A549 (cell line): ENCODE measurements around the gene CLDN7.
A peak's percentile ranks its signal among the peaks of the same experiment; 100 is the strongest.

Experiments used
- CHD4 ChIP-seq: fragments of 200-600 bp; sonication (generic); IDR thresholded peaks from 2 replicates; pipeline ENCODE4 v1.6.1; 2016; ENCODE audit warnings: antibody characterized with exemption, mild to moderate bottlenecking, borderline replicate concordance
- CTCF ChIP-seq: fragments of >200 bp; sonication (Bioruptor Twin); formaldehyde crosslinking; IDR thresholded peaks from 3 replicates; pipeline ENCODE4 v1.5.1; 2016
- EP300 ChIP-seq, 2 experiments: fragments of >200 bp; sonication (Bioruptor Twin); formaldehyde crosslinking; IDR thresholded peaks; 2 replicates in 1 of 2; 3 replicates in 1 of 2; pipeline ENCODE4 v1.6.1; 2016 to 2017
- HDAC2 ChIP-seq: fragments of 200-600 bp; sonication (generic); IDR thresholded peaks from 2 replicates; pipeline ENCODE4 v1.6.1; 2016
- KDM1A ChIP-seq: fragments of 200-600 bp; sonication (generic); IDR thresholded peaks from 2 replicates; pipeline ENCODE4 v1.6.1; 2016; ENCODE audit warnings: low read depth, mild to moderate bottlenecking
- MAX ChIP-seq: IDR thresholded peaks from 2 replicates; pipeline ENCODE4 v1.6.1; 2012
- MYC ChIP-seq: IDR thresholded peaks from 2 replicates; pipeline ENCODE4 v1.6.1; 2012; ENCODE audit warnings: mild to moderate bottlenecking, inconsistent platforms, low read length, improper control_type of control experiment, borderline replicate concordance
- NPAS2 ChIP-seq: fragments of 250-450 bp; sonication (Bioruptor Pico); IDR thresholded peaks from 2 replicates; pipeline ENCODE4 v1.8.0; 2022; ENCODE audit warnings: mild to moderate bottlenecking, moderate library complexity, borderline replicate concordance
- POLR2A ChIP-seq: IDR thresholded peaks from 2 replicates; pipeline ENCODE4 v1.6.1; 2012; ENCODE audit warnings: mild to moderate bottlenecking, low read length
- REST ChIP-seq: fragments of 200-600 bp; sonication (generic); IDR thresholded peaks from 2 replicates; pipeline ENCODE4 v1.6.1; 2016; ENCODE audit warnings: antibody characterized with exemption, mild to moderate bottlenecking, moderate library complexity
- SMC3 ChIP-seq: fragments of >200 bp; sonication (Bioruptor Twin); formaldehyde crosslinking; IDR thresholded peaks from 3 replicates; pipeline ENCODE4 v1.6.1; 2018; ENCODE audit warnings: inconsistent platforms
- TF ChIP-seq, protein P1 (sequence below): fragments of 450-650 bp; IDR thresholded peaks from 2 replicates; pipeline ENCODE4 v1.6.1; 2014; ENCODE audit warnings: antibody characterized with exemption
- TF ChIP-seq, protein P2 (sequence below): fragments of 150-350 bp; IDR thresholded peaks from 2 replicates; pipeline ENCODE4 v1.6.1; 2014; ENCODE audit warnings: low read depth, mild to moderate bottlenecking, low read length

GRCh38 chr17:7213895-7214299, 48.4 kb downstream of the CLDN7 start:
- TF ChIP-seq SMC3 (peak; percentile 39), CTCF (peak; percentile 64), REST (no peak), EP300 (IDR thresholded peaks at IDR 0.05) (no peak), POLR2A (no peak), MAX (no peak), MYC (no peak), NPAS2 (CRISPR knock-in tag) (no peak), HDAC2 (no peak), CHD4 (no peak), KDM1A (no peak)
- TF ChIP-seq, protein P1, sequence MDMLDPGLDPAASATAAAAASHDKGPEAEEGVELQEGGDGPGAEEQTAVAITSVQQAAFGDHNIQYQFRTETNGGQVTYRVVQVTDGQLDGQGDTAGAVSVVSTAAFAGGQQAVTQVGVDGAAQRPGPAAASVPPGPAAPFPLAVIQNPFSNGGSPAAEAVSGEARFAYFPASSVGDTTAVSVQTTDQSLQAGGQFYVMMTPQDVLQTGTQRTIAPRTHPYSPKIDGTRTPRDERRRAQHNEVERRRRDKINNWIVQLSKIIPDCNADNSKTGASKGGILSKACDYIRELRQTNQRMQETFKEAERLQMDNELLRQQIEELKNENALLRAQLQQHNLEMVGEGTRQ: no peak
- TF ChIP-seq, protein P2, sequence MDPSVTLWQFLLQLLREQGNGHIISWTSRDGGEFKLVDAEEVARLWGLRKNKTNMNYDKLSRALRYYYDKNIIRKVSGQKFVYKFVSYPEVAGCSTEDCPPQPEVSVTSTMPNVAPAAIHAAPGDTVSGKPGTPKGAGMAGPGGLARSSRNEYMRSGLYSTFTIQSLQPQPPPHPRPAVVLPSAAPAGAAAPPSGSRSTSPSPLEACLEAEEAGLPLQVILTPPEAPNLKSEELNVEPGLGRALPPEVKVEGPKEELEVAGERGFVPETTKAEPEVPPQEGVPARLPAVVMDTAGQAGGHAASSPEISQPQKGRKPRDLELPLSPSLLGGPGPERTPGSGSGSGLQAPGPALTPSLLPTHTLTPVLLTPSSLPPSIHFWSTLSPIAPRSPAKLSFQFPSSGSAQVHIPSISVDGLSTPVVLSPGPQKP: no peak
